SH-SY5Y (cell line): ENCODE results near the gene AATK.

Experiments used
- GATA2 ChIP-seq: IDR thresholded peaks from 2 replicates; pipeline ENCODE4 v1.6.1; 2011; ENCODE audit warnings: mild to moderate bottlenecking, low read depth, low read length
- GATA3 ChIP-seq: IDR thresholded peaks from 2 replicates; pipeline ENCODE4 v1.6.1; 2011; ENCODE audit warnings: low read depth, mild to moderate bottlenecking, low read length, moderate library complexity

- TF ChIP-seq GATA2: no peak
- no peak for TF ChIP-seq GATA3
Observed at GRCh38 chr17:81179861-81180260, 13.8 kb upstream of the AATK start.
